Urinary bladder (tissue), 4 donors: ENCODE results near the gene BACH1. TPM values are rescaled to one million over a fixed set of nuclear protein-coding genes. Genes with fewer than 3 reads are reported as not detected.
A peak's percentile ranks its signal among the peaks of the same experiment; 100 is the strongest.

ENCODE experiments used
- DNase-seq: peaks from one replicate; pipeline ENCODE4 v3.0.0-alpha.2; 2015; ENCODE audit errors: extremely low spot score
- H3K27ac ChIP-seq: one replicate; pipeline ENCODE4 v1.5.1; 2013; ENCODE audit warnings: low read depth, mild to moderate bottlenecking, moderate library complexity
- H3K36me3 ChIP-seq: one replicate; pipeline ENCODE4 v1.6.1; 2013; ENCODE audit warnings: mild to moderate bottlenecking, moderate library complexity; ENCODE audit not compliant: insufficient read depth
- H3K4me1 ChIP-seq: one replicate; pipeline ENCODE4 v1.6.1; 2013; ENCODE audit warnings: mild to moderate bottlenecking, moderate library complexity; ENCODE audit not compliant: insufficient read depth
- H3K4me3 ChIP-seq: one replicate; pipeline ENCODE4 v1.5.1; 2013; ENCODE audit warnings: low read depth, low read length
- WGBS: extraction: QIAGEN DNeasy Blood & Tissue Kit; methylation state at CpG from one replicate; pipeline ENCODE4 v1.1.7; 2013; 5-methylcytosine and 5-hydroxymethylcytosine counted together
- polyA plus RNA-seq: library from polyadenylated mRNA; stranded (reverse); fragments of 200-250 nt; gene quantifications from one replicate; pipeline ENCODE4 v1.2.3, GENCODE V29; 2013
- total RNA-seq: library from RNA; depleted of rRNA; stranded (reverse); fragments of >200 nt; gene quantifications from one replicate; pipeline ENCODE4 v1.2.3, GENCODE V29; 2014
- donor health status: healthy with polysubstance abuse.
- donor health status: healthy.

BACH1 gene
- total and polyA plus RNA-seq, 2 donors, result 11.5 to 116 TPM

- Histone ChIP-seq H3K27ac (peak overlapping the region; percentile 51), H3K4me1 (peaks cover 2% of the 10 kb centered on the region), H3K36me3 (no peaks in the 10 kb centered on the region), H3K4me3 (peak overlapping the region; percentile 91)
- DNase-seq, result peak; percentile 32
- under 1% methylated on average over 75 of the region's 75 CpGs for WGBS
Measured at GRCh38 chr21:29299046-29299915, 559 bp downstream of the BACH1 start.

- peaks cover 2% of the 10 kb centered on the region for H3K4me1 ChIP-seq
- WGBS, result 34% methylated on average over 13 of the region's 13 CpGs
- peak overlapping the region; percentile 91 for H3K4me3 ChIP-seq
- no peaks in the 10 kb centered on the region for H3K36me3 ChIP-seq
- H3K27ac ChIP-seq, result no peak overlapping the region
- peak; percentile 18 for DNase-seq
Measured at GRCh38 chr21:29299916-29300806, 1.4 kb downstream of the BACH1 start.

- no peak overlapping the region for H3K27ac ChIP-seq
- WGBS, result 43% methylated on average over 3 of the region's 3 CpGs
- H3K4me1 ChIP-seq, result peaks cover 2% of the 10 kb centered on the region
- H3K4me3 ChIP-seq, result peak overlapping the region; percentile 91
- no peaks in the 10 kb centered on the region for H3K36me3 ChIP-seq
- no peak for DNase-seq
Measured at GRCh38 chr21:29300807-29301138, 2.1 kb downstream of the BACH1 start.

- Histone ChIP-seq H3K27ac (no peak overlapping the region), H3K36me3 (no peaks in the 10 kb centered on the region), H3K4me3 (no peak overlapping the region), H3K4me1 (peaks cover 2% of the 10 kb centered on the region)
- 58% methylated on average over 6 of the region's 6 CpGs for WGBS
- DNase-seq, result no peak
Measured at GRCh38 chr21:29301691-29302090, 3.0 kb downstream of the BACH1 start.

GRCh38 chr21:29302359-29302875 is 3.7 kb downstream of the BACH1 start:
- Histone ChIP-seq H3K36me3 (no peaks in the 10 kb centered on the region), H3K4me3 (no peak overlapping the region), H3K4me1 (peaks cover 2% of the 10 kb centered on the region), H3K27ac (no peak overlapping the region)
- 48% methylated on average over 5 of the region's 5 CpGs for WGBS
- no peak for DNase-seq

GRCh38 chr21:29303288-29303687 is 4.6 kb downstream of the BACH1 start:
- 29% methylated on average over 2 of the region's 2 CpGs for WGBS
- H3K36me3 ChIP-seq, result no peaks in the 10 kb centered on the region
- H3K27ac ChIP-seq, result no peak overlapping the region
- no peak for DNase-seq
- H3K4me3 ChIP-seq, result no peak overlapping the region
- H3K4me1 ChIP-seq, result peaks cover 2% of the 10 kb centered on the region

GRCh38 chr21:29304597-29304996 is 5.9 kb downstream of the BACH1 start:
- no peak for DNase-seq
- no peak overlapping the region for H3K27ac ChIP-seq
- peaks cover 2% of the 10 kb centered on the region for H3K4me1 ChIP-seq
- no peaks in the 10 kb centered on the region for H3K36me3 ChIP-seq
- no peak overlapping the region for H3K4me3 ChIP-seq
- WGBS, result 67% methylated on average over 2 of the region's 2 CpGs

- peaks cover 2% of the 10 kb centered on the region for H3K4me1 ChIP-seq
- no peak overlapping the region for H3K27ac ChIP-seq
- H3K4me3 ChIP-seq, result no peak overlapping the region
- WGBS, result 25% methylated on average over 3 of the region's 3 CpGs
- H3K36me3 ChIP-seq, result no peaks in the 10 kb centered on the region
- DNase-seq, result no peak
Measured at GRCh38 chr21:29305068-29305467, 6.3 kb downstream of the BACH1 start.

GRCh38 chr21:29305561-29305960 is 6.8 kb downstream of the BACH1 start:
- Histone ChIP-seq H3K27ac (no peak overlapping the region), H3K4me3 (no peak overlapping the region), H3K36me3 (no peaks in the 10 kb centered on the region), H3K4me1 (peaks cover 2% of the 10 kb centered on the region)
- WGBS, result 79% methylated on average over 1 of the region's 1 CpG
- no peak for DNase-seq

GRCh38 chr21:29306920-29307319 is 8.2 kb downstream of the BACH1 start:
- DNase-seq, result no peak
- Histone ChIP-seq H3K4me3 (no peak overlapping the region), H3K4me1 (no peaks in the 10 kb centered on the region), H3K36me3 (no peaks in the 10 kb centered on the region), H3K27ac (no peak overlapping the region)
- 64% methylated on average over 3 of the region's 3 CpGs for WGBS

GRCh38 chr21:29307718-29308455 is 9.2 kb downstream of the BACH1 start:
- no peaks in the 10 kb centered on the region for H3K4me1 ChIP-seq
- no peak overlapping the region for H3K4me3 ChIP-seq
- no peaks in the 10 kb centered on the region for H3K36me3 ChIP-seq
- WGBS, result 48% methylated on average over 3 of the region's 3 CpGs
- H3K27ac ChIP-seq, result no peak overlapping the region
- DNase-seq, result no peak

- 75% methylated on average over 2 of the region's 2 CpGs for WGBS
- Histone ChIP-seq H3K4me1 (no peaks in the 10 kb centered on the region), H3K27ac (no peak overlapping the region), H3K36me3 (no peaks in the 10 kb centered on the region), H3K4me3 (no peak overlapping the region)
- DNase-seq, result no peak
Measured at GRCh38 chr21:29308456-29308783, 9.7 kb downstream of the BACH1 start.

- WGBS, result 86% methylated on average over 2 of the region's 2 CpGs
- Histone ChIP-seq H3K4me1 (peaks cover under 1% of the 10 kb centered on the region), H3K4me3 (no peak overlapping the region), H3K36me3 (no peaks in the 10 kb centered on the region), H3K27ac (no peak overlapping the region)
- no peak for DNase-seq
Measured at GRCh38 chr21:29309703-29310102, 11.0 kb downstream of the BACH1 start.
